Mesothelial cell of epicardium (in vitro differentiated cells): ENCODE data around the gene CMKLR1. TPM values are rescaled to one million over a fixed set of nuclear protein-coding genes. Genes with fewer than 3 reads are reported as not detected.

Experiments
- DNase-seq, 2 experiments: peaks; one replicate each; pipeline ENCODE4 v3.0.0; 2021; ENCODE audit warnings: low spot score in 2 of 2; ENCODE audit not compliant: unreplicated experiment in 2 of 2
- H3K27ac Mint-ChIP-seq: 2 replicates; pipeline ENCODE4 v1.8.0; 2021; ENCODE audit warnings: mixed read lengths
- H3K27me3 Mint-ChIP-seq: 2 replicates; pipeline ENCODE4 v1.8.0; 2021; ENCODE audit warnings: low read depth, mixed read lengths
- H3K36me3 Mint-ChIP-seq: 2 replicates; pipeline ENCODE4 v1.8.0; 2021; ENCODE audit warnings: mixed read lengths
- H3K4me1 Mint-ChIP-seq: 2 replicates; pipeline ENCODE4 v1.8.0; 2021; ENCODE audit warnings: mixed read lengths
- H3K4me3 Mint-ChIP-seq: 2 replicates; pipeline ENCODE4 v1.8.0; 2021; ENCODE audit warnings: mild to moderate bottlenecking, moderate library complexity, mixed read lengths
- H3K9me3 Mint-ChIP-seq: 2 replicates; pipeline ENCODE4 v1.8.0; 2021; ENCODE audit warnings: mixed read lengths
- total RNA-seq: library from RNA; stranded (reverse); gene quantifications from 3 replicates; pipeline ENCODE4 v1.2.1, GENCODE V29; 2021
- TF ChIP-seq, protein P1 (sequence below): fragments of 200-600 bp; sonication (generic); IDR thresholded peaks from one replicate; pipeline ENCODE4 v1.5.0; 2021; ENCODE audit warnings: antibody characterized with exemption; ENCODE audit not compliant: unreplicated experiment

The CMKLR1 gene
- total RNA-seq, 1 donor from 2014 or later = 0.87 TPM

DNA sequence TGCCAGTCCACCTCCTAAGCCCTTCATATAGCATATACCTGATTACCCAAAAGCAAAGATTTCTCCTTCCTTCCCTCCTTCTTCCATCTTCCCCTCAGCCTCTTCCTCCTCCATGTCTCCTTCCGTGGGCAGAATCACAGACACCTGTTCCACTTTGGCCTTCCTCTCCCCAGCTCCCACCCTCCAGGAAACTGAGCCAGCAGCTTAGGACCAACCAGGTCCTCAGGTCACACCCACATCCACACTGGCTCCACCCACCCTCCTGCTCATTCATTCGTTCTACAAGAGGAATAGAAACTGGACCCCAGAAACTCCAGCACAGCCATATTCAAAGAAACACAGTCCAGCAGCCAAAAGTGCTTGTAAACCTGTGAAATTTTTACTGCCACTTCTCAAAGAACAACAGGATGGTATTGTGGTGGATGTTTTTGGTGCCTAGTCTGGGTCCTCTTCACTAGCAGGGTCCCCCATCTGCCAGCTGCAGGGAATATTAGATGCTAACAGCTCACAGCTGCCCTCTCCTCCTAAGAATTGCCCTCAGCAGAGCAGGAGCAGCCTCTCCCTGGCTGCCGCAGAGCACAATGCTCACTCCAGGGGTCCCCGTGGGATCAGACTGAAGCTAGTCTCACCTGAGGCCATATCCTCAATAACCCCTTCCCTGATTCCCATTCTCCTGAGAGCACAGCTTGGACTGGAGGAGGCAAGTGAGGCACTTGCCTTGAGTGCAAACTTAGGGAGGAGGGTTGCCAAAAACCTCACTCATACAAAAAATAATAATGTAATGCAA is 18.4 kb downstream of the CMKLR1 start:
- Mint-ChIP-seq H3K27me3 (peaks cover 37% of the 10 kb centered on the region), H3K27ac (no peak overlapping the region), H3K36me3 (no peaks in the 10 kb centered on the region), H3K4me3 (no peak overlapping the region), H3K4me1 (peaks cover 6% of the 10 kb centered on the region), H3K9me3 (no peaks in the 10 kb centered on the region)
- TF ChIP-seq, protein P1, sequence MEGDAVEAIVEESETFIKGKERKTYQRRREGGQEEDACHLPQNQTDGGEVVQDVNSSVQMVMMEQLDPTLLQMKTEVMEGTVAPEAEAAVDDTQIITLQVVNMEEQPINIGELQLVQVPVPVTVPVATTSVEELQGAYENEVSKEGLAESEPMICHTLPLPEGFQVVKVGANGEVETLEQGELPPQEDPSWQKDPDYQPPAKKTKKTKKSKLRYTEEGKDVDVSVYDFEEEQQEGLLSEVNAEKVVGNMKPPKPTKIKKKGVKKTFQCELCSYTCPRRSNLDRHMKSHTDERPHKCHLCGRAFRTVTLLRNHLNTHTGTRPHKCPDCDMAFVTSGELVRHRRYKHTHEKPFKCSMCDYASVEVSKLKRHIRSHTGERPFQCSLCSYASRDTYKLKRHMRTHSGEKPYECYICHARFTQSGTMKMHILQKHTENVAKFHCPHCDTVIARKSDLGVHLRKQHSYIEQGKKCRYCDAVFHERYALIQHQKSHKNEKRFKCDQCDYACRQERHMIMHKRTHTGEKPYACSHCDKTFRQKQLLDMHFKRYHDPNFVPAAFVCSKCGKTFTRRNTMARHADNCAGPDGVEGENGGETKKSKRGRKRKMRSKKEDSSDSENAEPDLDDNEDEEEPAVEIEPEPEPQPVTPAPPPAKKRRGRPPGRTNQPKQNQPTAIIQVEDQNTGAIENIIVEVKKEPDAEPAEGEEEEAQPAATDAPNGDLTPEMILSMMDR = no peak
- DNase-seq = no peak

- H3K27me3 Mint-ChIP-seq = peaks cover 37% of the 10 kb centered on the region
- H3K27ac Mint-ChIP-seq = no peak overlapping the region
- H3K4me3 Mint-ChIP-seq = no peak overlapping the region
- H3K9me3 Mint-ChIP-seq = no peaks in the 10 kb centered on the region
- no peaks in the 10 kb centered on the region for H3K36me3 Mint-ChIP-seq
- TF ChIP-seq, protein P1 = no peak
- peaks cover 6% of the 10 kb centered on the region for H3K4me1 Mint-ChIP-seq
- no peak for DNase-seq
Observed at GRCh38 chr12:108319277-108320234, 19.6 kb downstream of the CMKLR1 start.

DNA sequence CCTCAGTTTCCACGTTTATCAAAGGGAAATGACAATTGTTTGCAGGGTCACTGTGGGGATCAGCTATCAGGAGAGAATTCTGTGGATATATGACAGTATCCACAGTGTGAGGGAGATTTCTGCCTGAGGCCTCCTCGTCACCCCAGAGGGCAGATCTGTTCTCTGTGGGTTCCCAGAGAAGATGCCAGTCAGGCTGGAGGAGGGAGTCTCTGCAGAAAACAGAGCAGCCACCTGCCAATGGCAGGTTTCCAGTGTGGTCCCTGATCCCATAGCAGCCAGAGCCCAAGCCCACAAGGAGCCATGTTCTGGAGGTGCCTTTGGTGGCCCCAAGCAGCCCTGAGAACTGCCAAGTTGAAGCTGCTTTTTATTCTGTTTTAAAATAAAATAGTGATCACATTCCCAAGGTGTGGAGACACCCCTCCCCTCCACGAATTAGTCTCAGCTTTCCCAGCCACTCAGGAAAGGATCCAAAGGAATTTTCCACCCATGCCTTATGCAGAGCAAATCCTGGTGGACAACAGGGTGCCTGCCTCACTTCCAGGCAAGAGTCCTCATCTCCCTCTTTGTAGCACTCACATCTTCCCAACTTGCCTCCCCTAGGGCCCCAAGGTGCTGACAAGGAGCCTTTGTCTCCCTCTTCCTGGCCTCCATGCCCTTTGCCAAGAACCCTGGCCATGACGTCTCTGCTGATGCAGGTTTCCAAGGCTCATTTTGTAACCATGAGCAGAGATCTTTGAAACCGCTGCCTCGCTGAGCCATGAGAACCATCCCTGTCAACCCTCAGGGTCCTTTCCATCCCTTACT is 20.4 kb downstream of the CMKLR1 start:
- DNase-seq = no peak
- Mint-ChIP-seq H3K36me3 (no peaks in the 10 kb centered on the region), H3K4me3 (no peak overlapping the region), H3K9me3 (no peaks in the 10 kb centered on the region), H3K27me3 (peaks cover 36% of the 10 kb centered on the region), H3K4me1 (peaks cover 11% of the 10 kb centered on the region), H3K27ac (no peak overlapping the region)
- TF ChIP-seq, protein P1 = no peak

- DNase-seq = no peak
- TF ChIP-seq, protein P1 = no peak
- peaks cover 22% of the 10 kb centered on the region for H3K4me1 Mint-ChIP-seq
Observed at GRCh38 chr12:108317308-108318234, 21.5 kb downstream of the CMKLR1 start.

More at GRCh38 chr12:108317308-108318234, 21.5 kb downstream of the CMKLR1 start:
- Mint-ChIP-seq H3K4me3 (no peak overlapping the region), H3K9me3 (no peaks in the 10 kb centered on the region), H3K36me3 (no peaks in the 10 kb centered on the region), H3K27ac (no peak overlapping the region), H3K27me3 (peaks cover 28% of the 10 kb centered on the region)
